GM21515 (cell line): ENCODE results near the gene SRR.
"Not testable (repeated sequence)": the region's sequence is repeated elsewhere in the genome, so short reads cannot be mapped to it uniquely, and the experiment has no call there.

Experiments
- ATAC-seq: cut with Tn5 transposase; IDR thresholded peaks from one replicate; pipeline ENCODE4 v1.9.1; 2021; ENCODE audit not compliant: unreplicated experiment

Gene SRR, protein sequence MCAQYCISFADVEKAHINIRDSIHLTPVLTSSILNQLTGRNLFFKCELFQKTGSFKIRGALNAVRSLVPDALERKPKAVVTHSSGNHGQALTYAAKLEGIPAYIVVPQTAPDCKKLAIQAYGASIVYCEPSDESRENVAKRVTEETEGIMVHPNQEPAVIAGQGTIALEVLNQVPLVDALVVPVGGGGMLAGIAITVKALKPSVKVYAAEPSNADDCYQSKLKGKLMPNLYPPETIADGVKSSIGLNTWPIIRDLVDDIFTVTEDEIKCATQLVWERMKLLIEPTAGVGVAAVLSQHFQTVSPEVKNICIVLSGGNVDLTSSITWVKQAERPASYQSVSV

DNA sequence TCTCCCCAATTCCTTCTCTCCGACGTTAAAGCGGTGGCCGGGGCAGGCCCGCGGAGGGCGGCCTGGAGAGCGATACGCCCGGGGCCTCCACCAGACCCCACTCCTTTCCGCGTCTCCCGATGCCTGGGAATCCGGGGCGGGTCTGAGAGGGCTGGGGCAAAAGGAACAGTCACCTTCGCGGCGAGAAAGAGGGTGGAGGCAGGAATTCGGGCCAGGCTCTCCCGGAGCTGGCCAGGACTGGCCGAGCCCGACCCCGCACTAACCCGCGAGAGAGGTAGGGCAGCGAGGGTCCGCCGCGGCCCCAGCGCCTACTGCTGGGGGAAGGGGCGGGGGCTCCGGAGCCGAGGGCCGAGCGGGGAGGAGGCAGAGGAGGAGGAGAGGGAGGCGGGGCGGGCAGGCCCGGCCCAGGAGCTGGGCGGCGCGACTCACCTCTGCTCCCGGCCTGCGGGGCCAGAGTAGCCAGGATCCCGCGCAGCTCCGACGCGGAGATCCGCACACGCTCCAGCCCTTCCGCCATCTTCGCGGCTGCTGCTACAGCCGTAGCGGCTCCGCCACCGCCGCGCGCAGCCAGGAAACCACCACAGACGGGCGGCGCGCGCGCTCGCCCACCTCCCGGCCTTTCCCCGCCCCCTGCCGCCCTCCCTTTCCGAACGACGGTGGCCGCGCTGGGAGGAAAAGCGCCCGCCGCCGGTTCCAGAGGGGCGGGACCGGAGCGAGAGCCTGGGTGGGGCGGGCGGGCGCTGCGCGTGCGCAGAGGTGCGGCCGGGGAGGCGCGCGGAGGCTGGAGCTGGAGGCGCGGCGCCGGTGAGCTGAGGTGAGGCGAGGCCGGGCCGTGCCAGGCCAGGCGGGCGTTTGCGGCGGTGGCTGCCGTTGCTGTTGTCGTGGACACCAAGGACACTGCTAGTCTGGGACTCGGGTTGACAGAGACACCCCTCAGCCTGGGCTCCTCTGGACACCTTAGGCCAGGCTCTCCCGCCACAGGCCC is at the start of gene SRR, which contains the start of gene SMG6:
Gene SRR (plus strand): TSS at position 747 of the 985 bp plus-strand sequence. CDS start 11,611 bp downstream, outside the sequence.
Gene SMG6 (minus strand): TSS at position 582 of the 985 bp plus-strand sequence. CDS start 65 bp downstream, at position 517.
- peak; percentile 82 for ATAC-seq

DNA sequence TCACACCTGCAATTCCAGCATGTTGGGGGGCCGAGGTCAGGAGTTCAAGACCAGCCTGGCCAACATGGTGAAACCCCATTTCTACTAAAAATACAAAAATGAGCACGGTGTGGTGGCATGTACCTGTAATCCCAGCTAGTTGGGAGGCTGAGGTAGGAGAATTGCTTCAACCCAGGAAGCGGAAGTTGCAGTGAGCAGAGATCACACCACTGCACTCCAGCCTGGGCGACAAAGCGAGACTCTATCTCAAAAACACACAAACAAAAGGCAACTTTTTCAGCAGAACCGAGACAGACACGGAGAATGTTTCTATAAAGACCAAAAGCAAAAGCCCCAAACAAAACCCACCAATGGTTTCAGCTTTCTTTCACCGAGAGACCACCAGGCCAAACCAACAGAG is 44.9 kb upstream of the SRR start:
- not testable (repeated sequence) for ATAC-seq

DNA sequence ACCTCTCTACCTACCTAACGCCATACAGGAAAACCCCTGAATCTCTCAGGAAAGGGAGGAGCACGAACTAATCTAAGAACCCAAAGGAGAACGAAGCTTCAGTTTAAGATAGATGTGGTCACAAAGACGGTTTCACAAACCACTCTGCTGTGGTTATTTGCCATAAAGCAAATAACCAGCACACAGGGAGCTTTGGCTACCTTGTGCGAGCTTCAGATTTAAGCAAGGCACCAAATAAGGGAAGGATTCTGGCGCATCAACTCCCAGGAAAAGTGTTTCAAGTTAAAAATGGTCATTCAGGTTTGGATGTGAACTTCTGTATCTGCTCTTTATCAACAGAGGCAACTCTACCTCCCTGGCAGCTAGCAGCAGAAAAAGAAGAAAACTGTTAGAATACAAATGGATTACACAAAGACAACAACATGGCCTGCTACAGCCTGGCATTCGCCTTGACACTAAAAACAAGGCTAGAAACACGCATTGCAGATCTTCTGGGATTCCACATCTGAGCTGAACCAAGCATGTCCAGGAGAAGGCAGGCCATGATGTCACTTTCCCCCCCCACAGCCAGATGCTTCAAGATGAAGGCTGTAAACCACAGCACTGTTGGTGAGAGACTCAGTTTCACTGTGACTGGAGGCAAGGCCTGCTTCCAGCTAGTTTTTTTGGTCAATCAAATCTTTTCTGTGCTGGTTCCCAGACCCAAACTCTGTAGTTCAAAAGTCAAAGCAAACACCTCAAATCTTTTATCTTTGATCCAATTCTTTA is 43.8 kb upstream of the SRR start:
- ATAC-seq = peak; percentile 58

DNA sequence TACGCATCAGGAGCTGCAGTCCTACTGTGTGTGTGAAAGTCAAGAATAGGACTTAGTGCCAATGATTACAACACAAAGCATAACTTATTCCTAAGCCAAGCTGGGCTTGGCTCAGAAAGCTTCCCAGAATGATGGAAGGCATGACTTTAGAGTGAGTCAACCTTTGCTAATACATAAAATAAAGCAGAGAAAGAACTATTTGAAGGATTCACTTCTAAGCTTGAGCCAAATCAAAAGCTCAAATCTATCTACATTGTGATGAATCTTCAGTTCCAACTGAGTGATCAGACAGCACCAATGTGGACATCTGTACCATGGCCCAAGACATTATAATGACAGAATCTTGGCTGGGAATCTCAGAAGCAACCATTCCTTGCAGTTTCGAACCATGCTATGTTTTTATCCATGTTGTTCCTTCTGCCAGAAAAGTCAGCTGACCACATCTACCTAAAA is 41.6 kb upstream of the SRR start:
- no peak for ATAC-seq

DNA sequence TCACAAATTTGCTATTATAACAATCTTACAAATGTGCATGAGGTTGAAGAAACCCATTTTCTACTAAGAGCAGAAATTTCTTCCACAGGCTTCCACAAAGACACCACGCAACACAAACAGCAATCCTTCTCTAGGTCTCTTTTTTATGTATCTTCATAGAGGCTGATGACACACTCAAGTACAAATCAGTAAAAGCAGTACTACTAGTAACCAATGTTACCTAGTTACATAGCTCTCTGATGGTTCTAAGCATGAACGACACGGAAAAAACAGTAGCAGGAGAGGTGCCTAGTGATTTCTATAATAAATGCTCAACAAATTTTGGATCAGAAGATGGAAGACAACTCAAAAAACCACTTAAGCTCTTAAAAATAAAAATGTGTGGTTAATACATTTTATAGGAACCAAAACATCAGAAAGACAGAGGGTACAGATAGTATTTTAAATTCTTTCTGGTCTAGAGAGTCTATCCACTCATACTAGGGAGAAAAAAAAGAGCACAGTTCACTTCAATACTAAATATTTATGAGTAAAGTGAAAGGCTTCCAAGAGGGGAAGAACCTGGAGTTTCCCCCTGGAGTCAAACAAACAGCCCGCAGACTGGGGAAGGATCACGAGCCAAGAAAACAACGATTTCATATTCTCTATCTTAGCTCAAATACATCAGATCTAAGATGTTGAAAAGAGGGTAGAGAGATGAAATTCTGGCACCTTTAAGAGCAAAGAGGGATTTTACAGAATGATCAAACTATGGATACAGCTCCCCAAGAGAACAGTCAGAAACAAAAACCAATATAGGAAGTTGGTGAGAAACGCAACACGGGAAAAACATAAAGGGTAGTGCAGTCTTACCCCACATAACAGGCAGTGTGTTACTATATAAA is 40.3 kb upstream of the SRR start:
- no peak for ATAC-seq

DNA sequence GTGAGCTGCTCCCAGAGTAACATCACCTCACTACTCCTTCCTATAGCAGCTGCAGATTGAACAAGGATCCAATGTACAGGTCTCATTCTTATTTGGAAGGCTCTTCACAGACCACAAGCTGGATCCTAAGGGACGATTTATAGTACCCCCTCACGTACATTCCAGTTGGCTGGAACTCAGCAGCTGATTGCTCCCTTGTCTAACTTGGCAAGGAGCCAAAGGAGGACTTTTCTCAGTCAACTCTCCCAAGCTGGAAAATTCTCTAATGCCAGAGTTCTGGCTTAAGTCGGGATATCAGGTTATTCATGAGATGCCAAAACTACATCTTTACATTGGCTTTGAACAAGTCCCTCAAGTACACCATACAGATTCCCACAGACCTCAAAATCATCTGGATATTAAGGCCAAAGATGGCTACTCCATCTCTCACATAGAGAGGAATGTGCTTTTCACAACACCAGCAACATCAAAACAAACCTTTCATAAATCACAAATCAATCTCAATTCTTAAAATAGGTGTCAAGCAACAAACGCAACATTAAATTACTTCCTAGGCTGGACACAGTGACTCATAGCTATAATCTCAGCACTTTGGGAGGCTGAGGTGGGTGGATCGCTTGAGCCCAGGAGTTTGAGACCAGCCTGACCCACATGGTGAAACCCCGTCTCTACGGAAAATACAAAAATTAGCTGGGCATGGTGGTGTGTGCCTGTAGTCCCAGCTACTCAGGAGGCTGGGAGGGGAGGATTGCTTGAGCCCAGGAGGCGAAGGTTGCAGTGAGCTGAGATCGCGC is 39.5 kb upstream of the SRR start:
- ATAC-seq = no peak

DNA sequence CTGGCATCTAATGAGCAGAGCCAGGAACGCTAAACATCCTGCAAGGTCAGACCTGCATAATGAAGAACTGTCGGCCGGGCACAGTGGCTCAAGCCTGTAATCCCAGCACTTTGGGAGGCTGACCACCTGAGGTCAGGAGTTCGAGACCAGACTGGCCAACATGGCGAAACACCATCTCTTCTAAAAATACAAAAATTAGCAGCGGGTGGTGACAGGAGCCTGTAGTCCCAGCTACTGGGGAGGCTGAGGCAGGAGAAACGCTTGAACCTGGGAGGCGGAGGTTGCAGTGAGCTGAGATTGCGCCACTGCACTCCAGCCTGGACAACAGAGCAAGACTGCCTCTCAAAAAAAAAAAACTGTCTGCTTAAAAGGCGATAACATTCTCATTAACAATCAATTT is 38.6 kb upstream of the SRR start:
- not testable (repeated sequence) for ATAC-seq

DNA sequence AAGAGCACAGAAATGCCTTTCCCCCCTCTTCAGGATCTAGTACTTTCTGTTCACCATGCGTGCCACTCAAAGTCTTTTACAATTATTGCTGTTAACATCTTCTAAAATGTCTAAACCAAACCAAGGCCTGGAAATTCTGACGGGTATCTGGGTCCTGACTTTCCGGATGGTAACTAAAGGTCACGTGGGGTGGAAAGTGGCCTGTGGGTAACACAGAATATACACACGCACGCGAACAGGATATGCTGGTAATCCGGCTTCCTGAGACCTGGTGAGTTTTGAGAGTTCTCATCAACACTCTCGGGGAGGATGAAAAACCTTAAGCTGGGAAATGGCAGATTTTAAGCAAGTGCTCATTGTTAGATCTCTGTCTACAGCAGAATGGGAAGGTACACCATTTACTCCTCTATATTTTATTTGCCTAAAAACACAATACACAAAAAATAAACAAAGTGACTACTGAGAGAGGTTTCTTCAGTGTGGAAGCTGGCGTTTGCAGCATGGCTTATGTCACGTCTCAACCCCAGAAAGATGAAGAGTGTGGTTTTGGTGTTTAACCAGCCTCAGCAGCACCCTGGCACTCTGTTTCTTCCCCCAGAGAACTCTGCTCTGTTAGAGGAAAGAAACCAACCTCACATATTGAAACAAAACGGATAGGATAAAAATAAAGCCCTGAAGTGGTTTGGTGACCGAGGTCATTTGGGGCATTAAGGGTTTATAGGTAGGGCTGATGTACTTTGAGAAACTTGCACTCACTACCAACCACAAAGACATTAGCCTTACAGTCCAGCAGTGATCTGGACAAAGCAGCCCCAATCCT is 37.5 kb upstream of the SRR start:
- peak; percentile 55 for ATAC-seq

DNA sequence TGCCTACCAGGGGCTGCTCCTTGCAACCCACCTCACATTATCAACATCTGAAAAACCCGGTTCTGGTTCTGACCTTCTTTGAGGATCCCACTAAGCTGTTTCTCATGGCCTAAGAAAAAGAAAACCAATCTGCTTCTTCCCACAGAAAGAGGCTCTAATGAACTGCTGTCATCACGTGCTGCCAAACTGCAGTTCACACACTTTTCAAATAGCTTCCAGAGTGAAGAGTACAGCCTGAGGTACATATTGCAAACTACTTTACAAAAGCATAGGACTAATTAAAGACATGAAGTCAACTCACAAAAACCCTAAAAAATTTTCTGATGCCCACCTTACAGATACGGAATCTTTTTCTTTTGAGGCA is 36.9 kb upstream of the SRR start:
- ATAC-seq = peak; percentile 17

DNA sequence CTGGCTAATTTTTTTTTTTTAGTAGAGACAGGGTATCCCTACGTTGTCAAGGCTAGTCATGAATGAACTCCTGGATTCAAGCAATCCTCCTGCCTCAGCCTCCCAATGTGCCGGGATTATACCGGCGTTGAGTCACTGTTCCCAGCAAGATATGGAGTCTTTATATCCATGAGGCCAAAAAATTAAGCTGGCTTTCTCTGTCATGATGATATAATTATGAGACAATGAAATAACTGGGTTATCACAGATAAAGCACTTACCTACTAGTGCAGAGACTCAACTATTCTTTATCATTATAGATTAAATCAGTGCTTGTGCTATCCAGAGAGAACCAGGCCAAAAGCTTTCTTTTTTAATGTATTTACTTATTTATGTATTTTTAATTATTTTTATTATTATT is 36.4 kb upstream of the SRR start:
- ATAC-seq = no peak

DNA sequence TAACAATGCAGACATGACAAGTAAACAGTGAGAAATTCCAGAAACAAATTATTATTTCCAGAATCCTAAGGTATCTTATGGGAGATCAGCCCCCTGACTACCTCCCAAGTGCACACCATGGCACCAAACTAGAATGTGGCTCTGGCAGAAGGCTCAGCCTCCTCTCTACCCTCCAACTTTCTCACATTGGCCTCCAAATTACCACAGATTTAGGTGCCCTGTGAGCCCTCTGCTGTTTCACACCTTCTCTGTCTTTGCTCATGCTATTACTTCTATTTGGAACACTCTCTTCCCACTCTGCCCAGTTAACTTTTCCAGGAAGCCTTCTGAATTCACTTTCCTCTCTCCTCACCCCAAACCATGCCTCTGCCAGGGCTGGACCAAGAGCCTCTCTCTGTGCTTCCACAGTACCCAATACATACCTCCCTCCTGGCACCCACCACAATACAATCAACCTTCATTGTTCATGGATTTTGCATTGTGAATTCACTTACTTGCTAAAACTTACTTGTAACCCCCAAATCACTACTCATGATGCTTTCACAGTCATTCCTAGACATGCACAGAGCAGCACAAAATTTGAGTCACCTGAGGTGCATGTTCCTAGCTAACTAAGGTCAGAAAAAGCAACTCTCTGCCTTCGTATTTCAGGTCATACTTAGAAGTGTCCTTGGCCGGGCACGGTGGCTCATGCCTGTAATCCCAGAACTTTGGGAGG is 31.6 kb upstream of the SRR start:
- no peak for ATAC-seq

DNA sequence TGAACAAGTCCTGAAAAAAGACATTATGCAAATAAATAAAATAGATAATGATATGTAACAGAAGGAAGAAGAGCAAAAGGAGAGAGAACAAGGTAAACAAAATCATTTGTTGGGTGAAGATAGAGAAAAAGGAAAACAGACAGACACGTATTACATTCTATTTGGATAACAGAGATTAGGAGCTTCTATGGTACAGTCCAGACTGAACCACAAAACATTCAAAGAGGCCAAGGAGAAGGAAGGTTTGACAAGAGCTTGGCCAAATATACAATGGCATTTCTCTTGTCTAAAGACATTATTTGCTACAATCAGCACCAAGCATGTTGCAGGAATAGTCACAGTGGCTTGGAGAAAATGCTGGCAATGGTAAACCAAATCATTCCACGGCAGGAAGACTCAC is 29.3 kb upstream of the SRR start:
- no peak for ATAC-seq

DNA sequence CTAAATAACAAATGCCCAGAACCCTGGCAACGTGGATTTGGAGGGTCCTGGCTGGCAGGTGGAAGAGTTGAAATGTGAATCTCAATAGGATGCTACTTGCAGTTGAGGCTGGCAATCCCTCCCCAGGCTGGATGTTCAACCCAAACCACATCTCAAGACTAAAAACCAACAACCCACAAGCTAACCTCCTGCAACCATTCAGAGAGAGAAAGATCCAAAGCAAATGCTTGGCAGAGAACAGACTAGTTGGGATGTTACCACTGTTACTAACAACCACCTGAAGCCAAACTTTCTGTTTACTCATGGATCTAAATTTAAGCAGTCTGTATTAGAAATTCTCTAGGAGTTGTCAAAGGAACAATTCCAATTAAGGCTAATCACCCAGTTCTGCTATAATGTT is 28.0 kb upstream of the SRR start:
- no peak for ATAC-seq

DNA sequence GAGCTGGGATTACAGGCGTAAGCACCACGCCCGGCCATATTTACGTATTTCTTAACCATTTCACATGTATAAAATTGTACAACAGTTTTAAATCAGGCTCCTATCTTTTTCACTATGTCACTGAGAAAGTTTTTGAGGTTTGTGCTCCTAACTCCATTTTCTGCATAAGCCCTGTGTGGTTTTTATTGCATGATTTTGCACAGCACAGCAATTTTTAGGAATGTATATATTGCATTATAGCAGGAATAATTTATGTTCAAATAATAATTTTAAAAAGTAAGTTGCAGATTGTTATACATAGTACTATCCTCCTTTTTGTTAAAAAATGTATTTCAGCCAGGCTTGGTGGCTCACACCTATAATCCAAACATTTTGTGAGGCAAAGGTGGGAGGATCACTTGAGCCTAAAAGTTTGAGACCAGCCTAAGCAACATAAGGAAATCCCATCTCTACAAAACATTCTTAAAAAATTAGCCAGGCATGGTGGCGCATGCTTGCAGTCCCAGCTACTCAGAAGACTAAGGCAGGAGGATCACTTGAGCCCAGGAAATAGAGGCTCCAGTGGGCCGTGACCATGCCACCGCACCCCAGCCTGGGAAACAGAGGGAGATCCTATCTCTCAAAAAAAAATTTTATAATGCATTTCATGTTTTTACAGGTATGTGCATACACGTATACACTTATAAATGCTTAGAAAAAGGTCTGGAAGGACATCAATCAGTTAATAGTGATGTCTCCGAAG is 26.1 kb upstream of the SRR start:
- ATAC-seq = no peak

DNA sequence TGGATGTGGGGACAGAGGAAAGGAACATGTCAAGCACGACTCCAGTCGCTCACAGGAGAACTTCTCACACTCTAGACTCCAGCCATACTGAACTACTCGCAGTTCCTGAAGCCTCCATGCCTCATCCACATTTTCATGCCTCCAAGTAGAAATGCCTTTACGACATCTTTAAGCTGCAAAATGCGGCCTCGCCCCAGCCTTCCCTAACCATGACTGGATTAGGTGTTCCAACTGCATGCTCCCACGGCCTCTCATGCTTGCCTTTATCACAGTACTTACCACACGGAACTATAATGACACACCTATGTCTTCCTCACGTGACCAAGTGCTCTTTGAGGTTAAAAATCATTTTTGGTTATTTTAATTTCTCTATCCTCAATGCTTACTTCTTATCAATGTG is 24.0 kb upstream of the SRR start:
- ATAC-seq = no peak

DNA sequence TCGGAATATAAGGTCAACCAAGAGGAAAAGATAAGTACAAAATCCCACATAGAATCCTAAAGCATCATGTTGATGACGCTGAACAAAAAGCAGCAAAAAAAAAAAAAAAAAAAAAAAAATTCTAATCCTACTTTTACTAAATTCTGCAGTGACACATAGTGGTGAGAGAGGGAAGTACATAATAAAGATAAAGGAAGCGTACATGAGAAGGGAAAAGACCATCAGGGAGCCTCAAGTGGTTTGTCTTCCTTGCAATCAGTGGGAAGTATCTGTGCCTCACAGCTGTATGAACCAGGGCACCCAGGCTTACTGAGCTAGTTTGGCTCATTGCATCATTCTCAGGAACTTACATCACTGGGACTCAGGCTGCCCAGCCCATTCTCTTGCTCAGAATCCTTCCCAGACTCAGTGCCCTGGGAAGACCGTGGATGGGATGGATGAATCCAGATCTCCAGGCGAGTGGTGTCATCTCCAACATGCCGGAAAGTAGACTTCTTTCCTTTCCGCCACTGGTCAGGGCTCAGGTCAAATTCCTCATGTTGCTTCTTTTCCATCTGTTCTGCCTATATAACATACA is 21.4 kb upstream of the SRR start:
- no peak for ATAC-seq

DNA sequence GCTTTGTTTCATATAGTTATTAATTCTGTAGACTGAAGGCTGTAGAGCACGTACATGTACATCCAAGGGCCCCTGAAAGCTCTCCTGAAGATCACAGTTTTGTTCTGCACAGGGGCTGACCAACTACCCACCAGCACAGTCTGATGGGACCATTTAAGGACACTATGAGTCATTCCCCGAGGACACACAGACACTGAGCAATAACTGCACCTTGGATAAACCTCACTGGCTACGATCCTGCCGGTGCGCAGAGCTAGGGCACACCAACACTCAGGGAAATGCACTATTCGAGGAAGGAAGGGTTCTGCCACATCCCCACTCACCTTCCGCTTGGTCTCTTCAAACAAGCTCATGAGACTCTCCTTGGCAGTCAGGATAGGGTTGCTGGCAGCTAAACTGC is 20.4 kb upstream of the SRR start:
- ATAC-seq = no peak
